ENCODE measurements around the gene CRYL1.
"Not testable (repeated sequence)": the region's sequence is repeated elsewhere in the genome, so short reads cannot be mapped to it uniquely, and the experiment has no call there.

CRYL1 gene

DNA sequence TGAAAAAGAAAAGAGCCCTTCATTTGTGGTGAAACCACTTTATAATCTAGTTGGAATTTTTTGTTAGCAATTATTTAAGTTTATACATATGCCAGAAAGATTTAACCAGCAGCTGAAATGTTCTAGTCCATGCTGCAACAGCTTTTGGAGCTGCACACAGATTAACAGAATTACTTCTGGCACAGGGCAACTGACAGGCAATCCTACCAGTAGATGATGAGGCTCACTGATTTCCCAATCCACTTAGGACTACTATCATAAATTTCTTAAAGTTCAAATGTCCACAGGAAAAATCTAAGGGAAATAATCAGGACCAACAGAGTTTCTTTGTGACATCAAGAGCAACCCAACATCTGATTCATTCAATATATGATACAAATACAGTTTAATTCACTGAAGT lies 78.8 kb downstream of the CRYL1 start:
- no peak for DNase-seq

DNA sequence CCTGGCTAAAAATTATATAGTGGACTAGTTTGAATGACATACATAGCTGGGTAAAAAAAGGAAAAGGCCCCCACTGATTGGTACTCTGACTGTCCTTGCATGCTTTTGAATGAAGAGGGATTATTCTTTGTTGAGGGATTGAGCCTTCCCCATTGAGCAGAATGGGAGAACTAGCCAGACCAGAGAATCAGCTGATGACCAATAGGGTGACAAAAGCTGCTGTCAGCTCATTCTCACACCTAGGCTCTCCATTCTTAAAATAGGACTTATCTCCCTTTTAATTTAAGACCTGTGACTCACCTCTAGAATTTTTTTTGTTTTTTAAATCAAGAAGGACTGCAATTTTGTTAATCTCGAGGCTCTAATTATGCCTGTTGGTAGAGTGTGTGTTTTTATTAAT lies 79.3 kb downstream of the CRYL1 start:
- DNase-seq = no peak

DNA sequence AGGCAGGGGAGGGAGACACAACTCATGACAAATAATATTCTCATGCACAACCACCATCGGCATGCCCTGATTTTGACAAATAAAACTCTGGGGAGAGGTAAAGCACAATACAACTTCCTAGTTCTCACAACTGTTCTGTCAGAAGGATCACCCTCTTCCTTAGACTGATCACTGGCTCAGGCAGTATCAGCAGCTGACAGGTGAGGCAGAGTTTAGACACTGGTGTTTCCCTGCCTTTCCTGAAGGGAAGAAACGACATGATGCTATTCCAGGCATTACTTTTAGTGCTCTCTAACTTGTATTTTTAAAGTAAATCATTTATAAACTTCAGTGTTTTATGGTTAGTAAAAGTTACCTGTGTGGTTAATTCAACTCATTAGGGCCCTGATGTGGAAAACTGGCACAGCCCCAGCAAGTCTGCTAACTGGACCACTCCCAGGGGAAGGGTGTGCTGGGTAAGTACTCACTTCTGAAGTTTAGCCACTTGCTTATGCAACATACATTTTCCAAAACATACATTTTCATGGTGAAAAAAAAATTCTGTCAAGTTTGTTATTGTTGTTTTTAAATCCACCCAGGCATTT lies 82.8 kb downstream of the CRYL1 start:
- DNase-seq = no peak

DNA sequence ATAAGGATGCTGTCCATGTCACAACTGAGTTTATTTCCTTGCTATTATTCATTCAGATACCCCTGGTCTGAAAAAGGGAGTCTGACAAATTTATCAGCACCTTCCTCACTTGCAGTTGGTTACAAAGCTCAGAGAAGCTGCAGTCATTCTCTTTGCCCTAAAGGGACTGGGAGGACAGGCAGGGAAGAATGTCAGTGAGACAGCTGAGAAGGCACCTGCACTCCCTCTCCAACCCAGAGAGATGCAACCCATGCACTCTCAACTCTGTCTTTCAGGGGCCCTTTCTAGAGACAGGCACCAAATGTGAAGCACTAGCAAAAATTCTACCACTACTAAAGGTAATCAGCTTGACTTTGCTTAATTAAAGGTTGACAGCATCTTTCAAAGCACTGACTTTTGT lies 83.3 kb downstream of the CRYL1 start:
- DNase-seq = no peak

DNA sequence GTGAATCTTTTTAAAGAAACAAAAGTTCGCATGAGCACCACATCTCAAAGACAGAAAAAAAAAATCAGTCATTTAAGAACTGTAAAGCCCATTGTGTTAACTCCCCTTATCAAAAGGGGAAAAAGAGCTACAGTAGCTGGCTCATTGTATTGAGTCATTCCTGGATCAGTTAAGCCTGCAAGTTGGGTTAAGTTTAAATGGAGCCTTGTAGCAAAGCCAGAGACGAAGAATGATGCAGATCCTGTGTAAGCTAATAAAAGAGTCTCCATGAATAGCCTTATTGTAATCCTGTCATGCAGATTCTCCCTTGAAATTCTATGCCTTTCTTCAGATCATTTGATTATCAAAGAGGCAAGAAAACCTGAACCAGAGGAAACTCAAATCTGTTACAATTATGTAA lies 83.8 kb downstream of the CRYL1 start:
- DNase-seq = no peak

DNA sequence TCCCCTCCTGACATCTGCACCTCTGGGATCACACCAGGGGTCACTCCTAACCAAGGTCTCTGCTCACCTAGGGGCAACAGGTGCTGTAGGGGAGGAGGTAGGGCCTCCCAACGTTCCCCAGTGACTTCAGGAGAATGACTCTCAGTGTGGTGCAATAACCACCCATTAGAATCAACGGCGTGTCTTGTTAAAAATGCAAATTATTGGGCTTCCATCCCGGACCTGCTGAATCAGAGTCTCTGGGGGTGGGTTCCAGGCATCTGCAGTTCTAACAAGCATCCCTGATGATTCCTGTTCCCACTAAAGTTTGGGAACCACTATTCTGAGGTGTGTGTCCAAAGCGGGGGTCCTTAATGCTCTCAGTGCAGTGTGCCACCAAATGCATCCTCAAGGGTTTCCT lies 84.6 kb downstream of the CRYL1 start:
- no peak for DNase-seq

DNA sequence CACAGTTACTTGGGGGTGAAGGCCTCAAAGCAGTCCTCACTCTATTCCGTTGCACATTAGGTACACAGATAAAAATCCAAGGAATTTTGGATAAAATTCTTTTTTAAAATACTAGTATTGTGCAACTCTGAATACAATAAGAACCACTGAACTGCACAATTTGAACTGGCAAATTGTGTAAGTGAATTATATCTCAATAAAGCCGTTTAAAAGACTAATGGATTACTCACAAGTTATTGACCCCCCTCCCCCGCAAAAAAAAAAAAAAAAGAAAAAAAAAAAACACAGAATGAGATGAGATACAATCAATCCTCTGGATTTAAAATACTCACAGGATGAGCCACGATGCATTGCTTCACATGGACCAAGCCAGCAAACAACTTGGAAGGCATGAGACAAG lies 86.4 kb downstream of the CRYL1 start:
- no peak for DNase-seq

DNA sequence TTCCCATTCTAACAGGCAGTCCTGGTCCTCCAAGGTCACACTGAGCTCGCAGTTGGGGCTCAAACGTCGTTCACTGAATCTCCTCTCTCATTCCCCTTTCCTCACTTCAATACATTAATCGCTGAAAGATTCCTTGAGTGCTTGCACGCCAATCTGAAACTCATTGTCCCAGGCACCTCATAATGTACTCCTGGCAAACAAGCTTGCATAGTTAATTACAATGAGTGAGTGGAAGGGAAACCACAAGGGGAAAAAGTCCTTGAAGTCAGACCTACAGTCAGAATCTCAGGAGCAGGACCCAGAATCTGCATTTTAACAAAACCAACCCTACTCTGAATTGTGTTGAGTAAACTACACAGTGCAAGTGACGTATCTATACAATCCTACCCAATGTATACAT lies 86.9 kb downstream of the CRYL1 start:
- no peak for DNase-seq

DNA sequence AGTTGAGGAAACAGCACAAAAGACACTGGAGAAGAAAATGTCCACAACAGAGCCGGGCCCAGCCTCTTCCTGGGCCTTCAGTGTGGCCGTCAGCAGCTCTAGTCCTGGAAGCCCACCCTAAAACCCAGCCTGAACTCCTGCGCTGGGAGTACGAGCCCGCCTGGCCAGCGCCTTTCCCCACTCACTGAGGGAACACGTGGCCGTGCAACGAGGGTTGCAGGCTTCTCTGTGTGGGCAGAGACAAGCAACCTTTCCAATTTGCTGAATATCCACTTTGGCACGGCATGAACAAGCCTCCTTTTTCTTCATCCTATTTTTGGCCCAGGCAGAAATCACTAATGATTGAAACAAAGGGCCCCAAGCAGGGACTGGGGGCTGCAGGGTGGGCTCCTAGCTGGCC lies 89.2 kb downstream of the CRYL1 start:
- no peak for DNase-seq

DNA sequence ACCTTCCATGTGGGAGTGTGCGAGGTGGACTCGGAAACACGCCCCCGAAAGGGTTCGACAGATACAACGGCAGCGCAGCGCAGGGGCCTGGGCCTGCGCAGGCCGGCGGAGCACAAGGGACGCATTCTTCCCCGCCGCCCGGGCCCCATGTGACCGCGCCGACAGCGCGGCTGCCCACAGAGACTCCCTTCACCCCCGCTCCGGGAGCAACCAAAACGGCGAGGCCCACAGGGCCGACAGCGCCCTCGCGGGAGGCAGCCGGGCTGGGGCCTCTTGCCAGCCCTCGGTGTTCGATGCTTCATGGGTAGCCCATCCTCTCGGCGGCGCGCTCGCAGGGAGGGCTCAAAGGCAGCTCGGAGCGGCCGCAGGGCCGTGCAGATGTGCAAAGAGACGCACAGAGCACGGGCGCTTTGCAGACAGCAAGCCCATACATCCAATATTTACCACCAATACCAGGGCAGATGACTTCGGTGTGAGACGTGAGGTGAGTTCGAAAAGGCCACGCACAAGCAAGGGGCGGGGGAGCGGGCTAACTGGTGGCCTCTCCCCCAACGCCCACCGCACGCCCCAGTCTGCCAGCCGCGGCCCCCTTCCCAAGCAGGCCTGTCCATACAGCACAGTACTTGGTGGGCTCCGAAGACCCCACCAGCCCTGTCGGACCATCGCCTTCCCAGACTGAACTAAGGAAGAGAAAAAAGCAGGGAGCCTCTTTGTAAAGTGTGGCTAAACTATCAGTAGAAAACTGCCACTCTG lies 89.9 kb downstream of the CRYL1 start:
- DNase-seq = no peak

DNA sequence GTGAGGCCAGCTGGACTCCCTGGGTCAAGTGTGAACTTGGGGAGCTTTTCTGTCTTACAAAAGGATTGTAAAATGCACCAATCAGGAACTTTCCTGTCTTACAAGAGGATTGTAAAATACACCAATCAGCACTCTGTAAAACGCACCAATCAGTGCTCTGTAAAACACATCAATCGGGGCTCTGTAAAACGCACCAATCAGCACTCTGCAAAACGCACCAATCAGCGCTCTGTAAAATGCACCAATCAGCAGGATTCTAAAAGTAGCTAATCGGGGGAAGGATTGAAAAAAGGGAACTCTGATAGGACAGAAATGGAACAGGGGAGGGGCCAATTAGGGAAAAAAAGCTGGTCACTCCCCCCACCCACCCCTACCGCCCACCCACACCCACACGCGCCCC lies 91.4 kb downstream of the CRYL1 start:
- DNase-seq = not testable (repeated sequence)

DNA sequence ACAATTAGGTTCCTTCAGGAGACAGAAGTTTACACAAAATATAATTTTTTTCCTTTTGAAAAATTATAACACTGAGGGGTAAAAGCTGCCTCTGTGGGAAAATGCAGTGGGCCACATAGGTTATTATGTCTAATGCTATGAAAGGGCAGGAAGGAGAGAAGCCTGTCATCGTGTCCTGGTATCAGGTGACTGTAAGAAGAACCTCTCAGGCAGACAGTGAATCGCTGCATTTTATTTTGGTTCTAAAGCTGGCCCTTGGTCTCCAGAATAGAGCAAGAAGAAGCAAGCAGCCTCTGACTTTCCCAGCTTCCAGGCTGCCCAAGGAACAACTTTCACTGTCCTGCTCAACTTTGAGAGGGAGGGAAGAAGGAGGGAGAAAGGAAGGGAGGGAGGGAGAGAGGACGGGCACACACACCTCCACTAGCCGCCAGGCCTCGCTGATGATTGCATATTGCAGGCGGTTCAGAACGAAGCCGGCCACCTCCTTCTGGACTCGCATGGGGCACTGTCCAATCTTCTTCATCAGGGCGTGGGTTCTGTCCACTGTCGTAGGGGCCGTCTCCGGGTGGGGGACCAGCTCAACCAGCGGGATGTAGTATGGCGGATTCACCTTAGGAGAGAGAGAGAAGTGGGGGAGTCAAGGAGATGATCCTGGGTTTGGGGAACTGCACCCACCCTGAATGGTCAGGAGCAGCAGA lies 93.8 kb downstream of the CRYL1 start:
- DNase-seq = no peak

DNA sequence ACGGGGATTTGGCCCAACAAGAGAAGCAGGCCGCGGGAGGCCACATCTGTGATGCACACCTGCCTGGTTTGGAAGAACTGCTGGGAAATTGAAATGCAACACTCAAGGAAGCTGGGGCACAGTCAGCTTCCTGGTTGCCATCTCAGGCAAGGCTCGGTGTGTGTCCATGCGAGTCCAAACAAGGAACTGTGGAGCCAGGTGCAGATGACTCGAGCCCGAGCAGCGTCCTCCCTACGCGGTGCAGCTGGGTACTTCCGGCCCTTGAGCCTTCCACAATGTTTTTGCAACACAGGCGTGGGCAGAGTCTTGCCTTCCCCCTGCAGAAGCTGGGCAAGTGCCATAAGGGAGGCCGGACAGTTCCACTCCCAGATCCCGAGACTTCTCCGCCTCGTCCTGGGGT lies 94.6 kb downstream of the CRYL1 start:
- DNase-seq = no peak

DNA sequence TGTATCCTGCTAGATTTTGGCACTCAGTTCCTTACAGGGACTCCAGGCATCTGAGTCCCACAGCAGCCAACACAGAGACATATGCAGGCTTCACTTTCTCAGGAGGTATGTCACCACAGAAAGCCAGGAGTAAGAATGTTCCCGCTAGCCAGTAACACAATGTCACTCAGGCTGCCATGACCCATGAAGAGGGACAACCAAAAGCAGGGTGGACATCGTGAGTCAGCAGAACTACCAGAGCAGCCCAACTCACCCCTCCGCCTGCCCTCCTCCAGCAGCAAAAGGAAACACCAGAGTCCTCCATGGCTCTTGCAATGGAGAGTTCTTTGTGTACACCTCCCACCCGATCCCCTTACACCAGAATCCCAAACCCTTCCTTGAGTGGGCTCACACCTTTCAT lies 95.4 kb downstream of the CRYL1 start:
- DNase-seq = no peak

DNA sequence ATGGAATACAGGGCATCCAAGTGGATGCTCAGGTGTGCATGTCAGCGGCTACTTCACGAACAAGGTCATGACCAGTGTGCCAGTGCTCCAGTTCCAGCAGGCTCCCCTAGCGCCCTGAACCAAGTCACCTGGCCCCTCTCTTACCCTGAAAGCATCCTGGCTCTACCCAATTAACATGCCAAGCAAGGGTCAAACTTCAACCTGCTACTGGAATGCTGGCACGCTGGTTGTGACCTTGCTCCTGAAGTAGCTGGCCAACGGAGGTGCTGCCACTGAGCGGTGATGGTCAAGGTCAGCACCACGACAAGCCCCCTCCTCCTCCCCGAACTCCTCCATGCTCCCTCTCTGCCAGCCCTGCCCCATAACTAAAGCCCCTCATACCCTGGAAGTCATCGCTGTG lies 96.0 kb downstream of the CRYL1 start:
- DNase-seq = no peak

DNA sequence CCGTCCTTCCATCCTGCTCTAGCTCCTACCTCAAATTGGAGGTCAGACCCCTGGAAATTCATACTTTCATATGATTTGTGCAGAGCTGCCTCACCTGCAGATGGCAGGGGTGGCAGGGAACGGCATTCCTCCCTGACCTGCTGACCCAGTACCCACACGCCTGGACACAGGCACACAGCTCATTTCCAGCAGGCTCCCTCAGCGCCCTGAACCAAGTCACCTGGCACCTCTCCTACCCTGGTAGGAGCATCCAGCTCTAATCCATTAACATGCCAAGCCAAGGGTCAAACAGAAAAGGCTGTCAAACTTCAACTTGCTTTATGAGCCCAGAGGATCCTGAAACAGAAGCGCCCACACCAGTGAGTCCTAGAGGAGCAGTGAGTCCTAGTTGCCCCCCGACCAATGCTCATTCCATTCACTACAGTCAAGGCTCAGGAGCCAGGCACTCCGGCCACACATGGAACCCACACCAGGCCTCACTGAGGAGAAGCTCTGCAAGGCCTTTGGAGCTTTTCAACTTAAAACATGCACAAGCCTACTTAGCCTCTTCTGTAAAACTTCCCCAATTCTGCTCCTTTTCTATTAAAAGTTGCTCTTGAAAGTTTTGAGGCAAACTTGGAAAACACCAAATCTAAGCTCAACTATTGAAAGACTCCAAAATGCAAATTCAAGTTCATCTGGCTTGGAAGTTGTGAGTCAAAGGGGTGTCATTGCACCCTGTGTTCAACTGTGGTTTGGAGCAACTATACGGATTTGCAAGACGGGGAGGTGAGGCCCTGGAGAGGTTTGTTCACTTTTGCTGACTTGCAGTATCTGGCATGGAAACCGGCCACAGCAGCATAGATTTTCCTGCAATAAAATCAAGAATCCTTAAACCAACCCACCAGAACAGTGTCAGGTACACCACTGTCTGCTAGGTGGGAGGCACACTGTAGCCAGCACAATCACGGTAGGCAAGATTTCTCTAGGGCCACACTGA lies 96.7 kb downstream of the CRYL1 start:
- DNase-seq = no peak

DNA sequence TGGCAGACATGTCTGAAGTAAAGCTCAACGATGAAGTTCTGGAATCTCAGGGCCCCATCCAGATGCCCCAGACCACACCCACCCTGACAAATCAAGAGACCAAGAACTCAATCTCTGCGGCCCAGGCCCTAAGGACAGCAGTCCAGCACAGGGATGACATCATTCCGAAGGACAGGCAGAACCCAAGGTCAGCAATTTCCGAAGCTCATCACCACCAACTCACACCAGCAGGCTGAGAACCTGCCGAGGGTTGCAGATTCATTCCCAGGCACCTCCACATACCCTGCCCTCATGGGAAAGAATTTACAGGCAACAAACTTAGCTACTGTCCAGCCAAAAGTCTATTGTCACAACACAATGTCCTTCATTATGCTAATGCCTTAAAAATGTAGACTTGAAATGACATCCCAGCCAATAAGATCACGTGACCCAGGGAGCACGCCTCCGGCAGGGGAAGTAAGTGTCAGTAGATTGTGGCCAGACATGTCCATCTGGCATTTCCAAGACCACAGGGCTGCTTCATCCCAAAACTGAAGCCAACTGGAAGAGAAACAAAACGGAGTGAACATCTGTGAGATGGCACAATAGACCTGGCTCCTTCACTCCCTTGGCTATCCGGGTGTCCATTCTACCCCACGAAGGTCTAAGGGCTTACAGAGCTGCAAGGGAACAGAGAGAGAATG lies 98.8 kb downstream of the CRYL1 start:
- no peak for DNase-seq

DNA sequence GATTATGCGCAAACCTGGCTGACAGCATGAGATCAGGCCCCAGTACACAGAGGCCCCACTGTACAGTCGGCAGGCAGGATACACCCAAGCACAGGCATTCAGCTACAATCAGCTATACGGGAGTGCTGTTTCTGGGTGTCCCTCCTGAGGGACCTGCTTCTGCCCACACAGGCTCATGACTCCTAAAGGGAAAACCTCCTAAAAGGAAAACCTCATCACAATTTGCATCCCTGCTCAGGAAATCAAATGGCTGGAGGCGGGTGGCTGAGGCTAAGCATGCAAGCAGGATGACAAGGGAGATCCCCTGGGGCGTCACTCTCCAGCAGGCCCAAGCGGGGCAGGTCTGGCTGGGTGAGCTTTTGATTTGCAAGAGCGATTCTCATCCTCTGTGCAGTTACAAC lies 99.8 kb downstream of the CRYL1 start:
- DNase-seq = no peak

DNA sequence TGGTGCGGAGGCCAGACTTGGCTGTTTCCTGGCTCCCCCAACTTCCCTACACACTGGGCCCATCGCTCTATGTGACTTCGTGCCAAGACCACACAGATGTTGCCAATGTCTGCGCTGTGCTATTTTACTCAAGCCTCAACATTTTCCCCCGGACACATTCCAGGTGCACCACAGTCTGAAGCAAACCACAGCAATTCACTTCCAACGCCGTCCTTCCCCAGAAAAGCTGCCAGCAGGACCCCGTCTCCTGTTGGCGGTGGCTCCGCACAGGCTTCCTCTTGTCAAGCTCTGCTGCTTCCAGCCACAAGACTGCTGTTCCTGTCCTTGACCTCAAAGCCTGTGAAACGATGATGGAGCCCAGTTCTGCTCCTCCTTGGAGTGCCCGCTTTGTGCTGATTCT lies 100.7 kb downstream of the CRYL1 start:
- no peak for DNase-seq

DNA sequence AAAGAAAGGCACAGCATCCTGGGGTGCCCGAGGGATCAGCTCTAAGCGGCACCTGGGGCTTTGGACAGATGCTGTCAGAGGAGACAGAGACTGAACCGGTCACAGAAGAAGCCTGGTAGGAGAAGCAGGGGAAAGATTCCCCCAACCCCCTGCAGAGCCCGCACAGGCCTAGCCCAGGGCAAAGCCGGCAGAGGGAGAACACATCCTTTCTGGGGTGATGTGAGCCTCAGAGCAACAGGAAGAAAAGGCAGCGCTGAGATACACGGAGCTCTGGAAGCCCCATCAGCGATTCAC lies 101.2 kb downstream of the CRYL1 start:
- no peak for DNase-seq

DNA sequence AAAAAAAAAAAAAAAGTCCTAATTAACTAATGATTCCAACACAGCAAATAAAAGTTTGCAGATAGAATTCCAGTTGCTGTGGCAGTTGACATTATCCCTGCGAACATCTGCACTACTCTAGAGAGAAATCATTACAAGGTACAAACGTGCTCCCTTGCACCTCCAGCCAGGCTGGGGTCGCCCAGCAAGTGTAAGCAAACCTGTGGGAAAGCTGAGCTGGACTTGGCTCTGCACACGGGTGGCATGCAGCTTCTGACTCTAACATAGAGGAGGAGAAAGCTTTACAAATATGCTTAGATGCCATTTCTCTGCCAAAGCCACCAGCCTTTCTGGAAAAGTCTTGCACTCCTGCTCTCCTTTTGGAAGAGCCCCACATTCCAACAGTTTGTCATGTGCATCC lies 103.3 kb downstream of the CRYL1 start:
- no peak for DNase-seq

DNA sequence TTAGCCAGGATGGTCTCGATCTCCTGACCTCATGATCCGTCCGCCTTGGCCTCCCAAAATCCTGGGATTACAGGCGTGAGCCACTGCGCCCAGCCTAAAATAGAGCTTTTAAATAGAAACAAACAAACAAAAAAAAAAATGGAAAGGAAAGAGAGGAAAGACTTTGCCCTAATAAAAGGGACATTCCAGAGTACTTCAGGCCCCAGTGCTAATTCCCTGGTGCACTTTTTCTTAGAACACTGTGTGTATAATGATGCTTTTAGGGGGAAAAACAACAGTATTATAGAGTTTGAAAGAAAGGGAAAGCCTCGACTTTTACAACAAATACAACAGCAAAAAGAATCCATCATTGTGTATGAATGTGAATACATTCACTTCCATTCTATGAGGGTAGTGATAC lies 104.7 kb downstream of the CRYL1 start:
- DNase-seq = no peak

DNA sequence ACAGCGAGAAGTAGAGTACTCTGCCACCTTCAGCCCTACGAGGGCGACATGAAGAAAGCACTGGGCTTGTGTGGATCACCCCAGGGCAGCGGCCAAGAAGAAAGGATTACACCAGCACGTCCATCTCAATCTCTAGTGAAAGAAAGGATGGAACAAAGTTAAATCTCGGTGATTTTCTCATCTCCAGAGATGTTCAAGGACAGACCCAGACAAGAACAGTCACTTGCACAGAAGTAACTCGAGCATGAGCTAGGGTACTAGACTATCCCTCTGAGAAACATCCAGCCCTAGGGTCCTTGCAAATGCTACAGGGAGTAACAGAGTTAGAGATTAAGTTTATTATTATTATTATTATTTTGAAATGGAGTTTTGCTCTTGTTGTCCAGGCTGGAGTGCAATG lies 106.7 kb downstream of the CRYL1 start:
- DNase-seq = no peak

Data from CD4-positive, alpha-beta T cell treated with Interleukin-4 for 4 hours (primary cell).